Pericardium fibroblast (primary cell): ENCODE measurements around the gene SLC2A4. TPM values are rescaled to one million over a fixed set of nuclear protein-coding genes. Genes with fewer than 3 reads are reported as not detected.

Source experiments
- total RNA-seq: library from RNA; depleted of rRNA; stranded (reverse); fragments of >200 nt; gene quantifications from 2 replicates; pipeline ENCODE4 v1.2.3, GENCODE V29; 2015

SLC2A4 gene
- 0.23 TPM in 1 of 2 replicates, not detected in the other for total RNA-seq

GRCh38 chr17:7281074-7281952, at the start of gene SLC2A4:
Gene SLC2A4, plus strand, starts transcription at chr17:7281718. Its CDS starts 217 bp downstream, at chr17:7281935.

DNA sequence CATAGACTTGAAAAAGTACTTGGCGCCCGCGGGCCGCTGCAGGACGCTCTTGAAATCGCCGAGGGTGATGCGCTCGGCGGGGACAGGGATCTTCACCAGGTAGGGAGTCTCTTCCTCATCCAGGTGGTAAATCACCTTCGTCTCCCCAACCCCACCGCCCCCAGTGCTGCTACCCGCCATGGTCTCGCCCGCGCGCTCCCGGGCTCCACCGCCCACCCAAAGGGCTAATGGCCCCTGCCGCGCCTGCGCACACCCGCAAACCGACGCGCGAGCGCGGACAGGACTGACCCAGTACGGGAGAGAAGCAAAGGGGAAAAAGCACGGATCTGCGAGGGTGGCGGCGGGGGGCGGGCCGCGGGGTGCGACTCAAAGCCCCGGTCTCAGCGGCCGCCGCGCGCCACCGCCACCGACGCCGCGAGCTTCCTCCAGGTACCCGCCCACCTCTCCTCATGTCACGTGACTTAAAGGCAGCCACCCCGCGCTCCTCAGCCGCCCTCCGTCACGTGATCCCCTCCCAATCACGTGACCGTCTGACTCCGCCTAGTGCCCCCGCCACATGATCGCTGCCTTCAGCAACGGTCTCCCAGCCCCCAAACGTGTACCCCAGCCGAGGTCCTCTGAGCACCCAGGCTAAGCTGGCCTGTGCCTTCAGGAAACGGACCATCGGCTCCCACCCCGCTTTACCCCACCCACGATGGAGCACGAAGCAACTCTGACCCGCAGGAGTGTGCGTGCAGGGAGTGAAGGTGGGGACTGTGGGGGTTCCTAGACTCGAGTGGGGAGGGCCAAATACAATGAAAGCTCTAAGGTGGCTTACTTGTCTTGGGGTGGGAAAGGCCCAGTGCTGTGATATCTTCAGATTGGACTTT, 47.2 kb upstream of the SLC2A4 start, which contains the start of gene DVL2:
Gene DVL2 (minus strand): TSS at position 435 of the 869 bp plus-strand sequence. CDS start 255 bp downstream, at position 180.

GRCh38 chr17:7239091-7240027, 42.2 kb upstream of the SLC2A4 start, which contains the start of gene PHF23:
Gene PHF23, minus strand, starts transcription at chr17:7239457. Its CDS starts 178 bp downstream, at chr17:7239279.

GRCh38 chr17:7241783-7242716, 39.5 kb upstream of the SLC2A4 start, which contains the start of gene GABARAP:
Gene GABARAP, minus strand, starts transcription at chr17:7242449. Its CDS starts 119 bp downstream, at chr17:7242330.

GRCh38 chr17:7251661-7252175, 29.8 kb upstream of the SLC2A4 start, which contains the start of gene CTDNEP1:
Gene CTDNEP1, minus strand, starts transcription at chr17:7251734. Its CDS starts 438 bp downstream, at chr17:7251296.

GRCh38 chr17:7252176-7253043, 29.1 kb upstream of the SLC2A4 start, which contains the start of gene ELP5:
Gene ELP5, plus strand, starts transcription at chr17:7252215. Its CDS starts 336 bp downstream, at chr17:7252551.

GRCh38 chr17:7262192-7262934, 19.2 kb upstream of the SLC2A4 start, which contains the start of gene CLDN7:
Gene CLDN7, minus strand, starts transcription at chr17:7262478. Its CDS starts 435 bp downstream, at chr17:7262043.

GRCh38 chr17:7294614-7295153, 13.2 kb downstream of the SLC2A4 start, which contains the start of gene YBX2:
Gene YBX2, minus strand, starts transcription at chr17:7294639. Its CDS starts 139 bp downstream, at chr17:7294500.

DNA sequence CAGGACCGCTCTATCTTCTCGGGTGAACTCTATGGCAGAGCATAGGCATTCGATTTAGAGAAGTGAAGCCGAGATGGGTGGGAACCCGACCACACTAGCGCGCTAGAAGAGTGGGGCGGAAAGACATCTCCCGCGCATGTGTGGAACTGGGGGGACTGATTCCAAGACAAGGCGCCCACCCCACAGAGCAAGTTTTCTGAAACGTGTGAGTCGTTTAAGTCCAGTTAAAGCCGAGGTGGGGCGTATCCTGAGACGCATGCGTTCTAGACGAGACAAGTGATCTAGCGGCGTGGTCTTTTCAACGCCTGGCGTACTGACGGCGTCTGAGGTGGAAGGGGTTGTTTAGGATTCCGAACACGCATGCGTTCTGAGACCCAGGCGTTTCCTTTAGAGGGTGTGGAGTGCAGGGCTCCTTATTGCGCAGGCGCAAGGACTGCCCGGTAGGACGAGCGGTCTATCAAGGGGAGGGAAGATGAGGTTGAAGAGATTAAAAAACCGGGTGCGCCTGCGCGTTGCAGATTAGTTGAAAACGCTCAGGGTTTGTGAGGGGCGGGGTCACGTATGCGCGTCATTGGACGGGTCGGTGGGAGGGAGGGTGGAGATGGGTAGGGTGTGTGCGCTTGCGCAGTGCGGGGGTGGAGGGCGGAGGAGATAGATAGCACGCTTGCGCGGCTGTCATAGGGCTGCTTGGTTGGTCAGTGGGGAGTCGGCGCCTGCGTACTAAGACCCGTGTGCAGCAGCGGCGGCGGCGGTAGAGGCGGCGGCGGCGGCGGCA, 25.6 kb downstream of the SLC2A4 start, which contains the start of gene EIF5A:
Gene EIF5A (plus strand): TSS at position 718 of the 775 bp plus-strand sequence. CDS start 2,008 bp downstream, outside the sequence.

GRCh38 chr17:7314719-7315569, 33.4 kb downstream of the SLC2A4 start, which contains the start of gene GPS2:
Gene GPS2, minus strand, starts transcription at chr17:7315360. Its CDS starts 308 bp downstream, at chr17:7315052.

GRCh38 chr17:7328840-7329373, 47.4 kb downstream of the SLC2A4 start, which contains the start of gene NEURL4:
Gene NEURL4, minus strand, starts transcription at chr17:7329335. Its CDS starts 23 bp downstream, at chr17:7329312.

GRCh38 chr17:7336240-7337175, 55.0 kb downstream of the SLC2A4 start, which contains the start of gene ACAP1:
Gene ACAP1, plus strand, starts transcription at chr17:7336529. Its CDS starts 206 bp downstream, at chr17:7336735.

